MCF 10A (cell line): ENCODE results near the gene GYG2. TPM values are rescaled to one million over a fixed set of nuclear protein-coding genes. Genes with fewer than 3 reads are reported as not detected.

Experiments
- BruUV-seq: library from RNA; stranded (reverse); fragments of 400-500 nt; replicated peaks from 2 replicates; lab custom pipeline; 2021; lab: Mats Ljungman, UMichigan
- CTCF ChIA-PET: fragments of 300-600 bp; sonication (Branson Sonifier 250); formaldehyde crosslinking; extraction: SDS; loops from one replicate; lab custom pipeline; 2021; ENCODE audit warnings: antibody characterized with exemption, inconsistent platforms; lab: Yijun Ruan, JAX
- POLR2A ChIA-PET: fragments of 300-600, 350-650 bp; sonication (Branson Sonifier 250); formaldehyde crosslinking; extraction: SDS; loops from one replicate; lab custom pipeline; 2020; ENCODE audit warnings: antibody characterized with exemption, inconsistent platforms; lab: Yijun Ruan, JAX
- DNase-seq: peaks from one replicate; pipeline ENCODE4 v3.0.0-alpha.2; 2018; ENCODE audit not compliant: unreplicated experiment
- H3K27ac Mint-ChIP-seq: one replicate; pipeline ENCODE4 v1.8.0; 2022; ENCODE audit warnings: mild to moderate bottlenecking, low read depth, mixed read lengths; ENCODE audit not compliant: unreplicated experiment
- H3K27me3 Mint-ChIP-seq: one replicate; pipeline ENCODE4 v1.8.0; 2022; ENCODE audit warnings: mixed read lengths; ENCODE audit not compliant: insufficient read depth, unreplicated experiment
- H3K36me3 Mint-ChIP-seq: one replicate; pipeline ENCODE4 v1.8.0; 2022; ENCODE audit warnings: mild to moderate bottlenecking, moderate library complexity, mixed read lengths; ENCODE audit not compliant: insufficient read depth, unreplicated experiment
- H3K4me1 Mint-ChIP-seq: one replicate; pipeline ENCODE4 v1.8.0; 2022; ENCODE audit warnings: mixed read lengths; ENCODE audit not compliant: insufficient read depth, unreplicated experiment
- H3K4me3 Mint-ChIP-seq: one replicate; pipeline ENCODE4 v1.8.0; 2022; ENCODE audit warnings: mild to moderate bottlenecking, moderate library complexity, mixed read lengths; ENCODE audit not compliant: unreplicated experiment
- H3K9me3 Mint-ChIP-seq: one replicate; pipeline ENCODE4 v1.8.0; 2022; ENCODE audit warnings: mixed read lengths; ENCODE audit not compliant: unreplicated experiment
- CTCF ChIP-seq: fragments of 200-600 bp; IDR thresholded peaks from one replicate; pipeline ENCODE4 v1.8.0; 2022; ENCODE audit warnings: antibody characterized with exemption, mild to moderate bottlenecking; ENCODE audit not compliant: unreplicated experiment
- intact Hi-C: fragments of 100-400 bp; cut with micrococcal nuclease; formaldehyde crosslinking; loops from 2 replicates; pipeline ENCODE4 v1.14.1; 2022
- total RNA-seq: library from RNA; stranded (reverse); gene quantifications from 2 replicates; pipeline ENCODE4 v1.2.3, GENCODE V29; 2022

Gene GYG2
- total RNA-seq, 1 experiment from 2014 or later, result not detected

GRCh38 chrX:2820136-2820771 is 8.5 kb upstream of the GYG2 start:
- no TSS peak for BruUV-seq
- ChIA-PET CTCF (interaction anchor here (0.6 to 2.7 kb wide), 16 partner anchors 8 to 1893 kb away, joined by 3 to 18 read pairs (median 4); no protein-coding TSS in a partner anchor), POLR2A (interaction anchor here (0.5 kb wide), 1 partner anchor 9 kb away, joined by 3 read pairs; no protein-coding TSS in a partner anchor)
- Mint-ChIP-seq H3K4me1 (no peaks in the 10 kb centered on the region), H3K27me3 (no peaks in the 10 kb centered on the region), H3K27ac (no peak overlapping the region), H3K9me3 (no peaks in the 10 kb centered on the region), H3K36me3 (no peaks in the 10 kb centered on the region), H3K4me3 (no peak overlapping the region)
- intact Hi-C loops, result no loop called here
- DNase-seq, result no peak
- TF ChIP-seq CTCF, result no peak

- H3K9me3 Mint-ChIP-seq, result no peaks in the 10 kb centered on the region
- no TSS peak for BruUV-seq
- no peak overlapping the region for H3K27ac Mint-ChIP-seq
- H3K36me3 Mint-ChIP-seq, result no peaks in the 10 kb centered on the region
- H3K4me1 Mint-ChIP-seq, result no peaks in the 10 kb centered on the region
- intact Hi-C loops, result no loop called here
- no peak for TF ChIP-seq CTCF
- no peak for DNase-seq
- no peaks in the 10 kb centered on the region for H3K27me3 Mint-ChIP-seq
- no peak overlapping the region for H3K4me3 Mint-ChIP-seq
- ChIA-PET CTCF (no interaction called here), POLR2A (interaction anchor here (1.0 kb wide), 1 partner anchor 11 kb away, joined by 3 read pairs; no protein-coding TSS in a partner anchor)
These were observed 4.8 kb upstream of the GYG2 start for GRCh38 chrX:2823795-2824386.

- intact Hi-C loops, result no loop called here
- no peaks in the 10 kb centered on the region for H3K36me3 Mint-ChIP-seq
- POLR2A ChIA-PET, result no interaction called here
- no peak overlapping the region for H3K27ac Mint-ChIP-seq
- CTCF ChIA-PET, result no interaction called here
- H3K9me3 Mint-ChIP-seq, result no peaks in the 10 kb centered on the region
- no peak overlapping the region for H3K4me3 Mint-ChIP-seq
- no peak for DNase-seq
- no peak for TF ChIP-seq CTCF
- H3K27me3 Mint-ChIP-seq, result no peaks in the 10 kb centered on the region
- BruUV-seq, result no TSS peak
- H3K4me1 Mint-ChIP-seq, result no peaks in the 10 kb centered on the region
These were observed 3.8 kb upstream of the GYG2 start for GRCh38 chrX:2824886-2825285.

- intact Hi-C loops, result no loop called here
- no peak for TF ChIP-seq CTCF
- no peaks in the 10 kb centered on the region for H3K4me1 Mint-ChIP-seq
- BruUV-seq, result no TSS peak
- H3K27ac Mint-ChIP-seq, result no peak overlapping the region
- H3K4me3 Mint-ChIP-seq, result no peak overlapping the region
- POLR2A ChIA-PET, result no interaction called here
- CTCF ChIA-PET, result no interaction called here
- no peaks in the 10 kb centered on the region for H3K9me3 Mint-ChIP-seq
- no peaks in the 10 kb centered on the region for H3K36me3 Mint-ChIP-seq
- H3K27me3 Mint-ChIP-seq, result peaks cover 12% of the 10 kb centered on the region
- no peak for DNase-seq
These were observed 255 bp downstream of the GYG2 start for GRCh38 chrX:2828959-2829411.
